GM12872 (cell line): Measurements from ENCODE around the gene TBR1.

Experiments
- TF ChIP-seq, protein P1 (sequence below): IDR thresholded peaks from 3 replicates; pipeline ENCODE4 v1.5.1; 2011; ENCODE audit warnings: low read depth, mild to moderate bottlenecking, low read length, moderate library complexity; ENCODE audit not compliant: insufficient read depth

TBR1 gene

DNA sequence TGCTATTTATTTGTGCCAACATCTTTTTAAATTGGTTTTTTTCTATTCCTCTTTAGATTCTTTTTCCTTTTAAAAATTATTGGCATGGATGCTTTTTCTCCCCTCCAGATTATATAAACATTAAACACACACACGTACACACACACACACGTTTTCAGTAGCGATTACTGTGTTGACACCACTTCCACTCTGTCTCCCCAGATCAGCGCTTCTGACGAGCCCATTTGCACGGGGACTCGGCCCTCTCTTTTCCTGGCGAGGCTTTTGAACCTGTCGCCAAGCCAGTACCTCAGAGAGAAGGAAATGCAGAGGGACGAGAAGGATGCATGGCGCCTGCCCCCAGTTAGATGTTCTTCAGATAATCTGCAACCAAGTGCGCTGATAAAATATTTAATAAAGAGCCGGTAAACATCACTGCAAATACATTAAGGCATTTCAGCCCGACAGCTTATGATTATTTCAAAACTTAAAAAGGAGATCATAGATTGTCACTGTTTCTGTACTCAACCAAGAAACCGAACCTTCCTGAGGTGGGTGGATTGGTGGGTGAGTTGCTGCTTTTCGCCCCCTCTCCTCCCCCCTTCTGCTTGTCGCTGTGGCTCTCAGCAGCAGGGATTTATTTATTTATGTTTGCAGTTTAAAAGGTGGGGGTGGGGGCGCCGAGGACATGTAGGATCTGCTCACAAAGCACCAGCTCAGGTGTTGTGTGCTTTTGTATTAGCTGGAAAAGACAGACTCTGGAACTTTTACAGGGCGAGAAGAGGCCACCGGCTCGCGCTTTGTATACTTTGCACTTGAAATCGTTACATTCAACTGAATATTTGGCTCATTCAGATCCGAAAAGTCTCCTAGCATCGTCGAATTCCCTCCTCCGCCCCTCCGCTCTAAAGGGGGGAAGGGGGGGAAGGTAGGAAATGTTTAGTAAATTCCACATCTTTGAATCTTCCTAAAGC lies 787 bp upstream of the TBR1 start:
- TF ChIP-seq, protein P1, sequence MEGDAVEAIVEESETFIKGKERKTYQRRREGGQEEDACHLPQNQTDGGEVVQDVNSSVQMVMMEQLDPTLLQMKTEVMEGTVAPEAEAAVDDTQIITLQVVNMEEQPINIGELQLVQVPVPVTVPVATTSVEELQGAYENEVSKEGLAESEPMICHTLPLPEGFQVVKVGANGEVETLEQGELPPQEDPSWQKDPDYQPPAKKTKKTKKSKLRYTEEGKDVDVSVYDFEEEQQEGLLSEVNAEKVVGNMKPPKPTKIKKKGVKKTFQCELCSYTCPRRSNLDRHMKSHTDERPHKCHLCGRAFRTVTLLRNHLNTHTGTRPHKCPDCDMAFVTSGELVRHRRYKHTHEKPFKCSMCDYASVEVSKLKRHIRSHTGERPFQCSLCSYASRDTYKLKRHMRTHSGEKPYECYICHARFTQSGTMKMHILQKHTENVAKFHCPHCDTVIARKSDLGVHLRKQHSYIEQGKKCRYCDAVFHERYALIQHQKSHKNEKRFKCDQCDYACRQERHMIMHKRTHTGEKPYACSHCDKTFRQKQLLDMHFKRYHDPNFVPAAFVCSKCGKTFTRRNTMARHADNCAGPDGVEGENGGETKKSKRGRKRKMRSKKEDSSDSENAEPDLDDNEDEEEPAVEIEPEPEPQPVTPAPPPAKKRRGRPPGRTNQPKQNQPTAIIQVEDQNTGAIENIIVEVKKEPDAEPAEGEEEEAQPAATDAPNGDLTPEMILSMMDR, result no peak

DNA sequence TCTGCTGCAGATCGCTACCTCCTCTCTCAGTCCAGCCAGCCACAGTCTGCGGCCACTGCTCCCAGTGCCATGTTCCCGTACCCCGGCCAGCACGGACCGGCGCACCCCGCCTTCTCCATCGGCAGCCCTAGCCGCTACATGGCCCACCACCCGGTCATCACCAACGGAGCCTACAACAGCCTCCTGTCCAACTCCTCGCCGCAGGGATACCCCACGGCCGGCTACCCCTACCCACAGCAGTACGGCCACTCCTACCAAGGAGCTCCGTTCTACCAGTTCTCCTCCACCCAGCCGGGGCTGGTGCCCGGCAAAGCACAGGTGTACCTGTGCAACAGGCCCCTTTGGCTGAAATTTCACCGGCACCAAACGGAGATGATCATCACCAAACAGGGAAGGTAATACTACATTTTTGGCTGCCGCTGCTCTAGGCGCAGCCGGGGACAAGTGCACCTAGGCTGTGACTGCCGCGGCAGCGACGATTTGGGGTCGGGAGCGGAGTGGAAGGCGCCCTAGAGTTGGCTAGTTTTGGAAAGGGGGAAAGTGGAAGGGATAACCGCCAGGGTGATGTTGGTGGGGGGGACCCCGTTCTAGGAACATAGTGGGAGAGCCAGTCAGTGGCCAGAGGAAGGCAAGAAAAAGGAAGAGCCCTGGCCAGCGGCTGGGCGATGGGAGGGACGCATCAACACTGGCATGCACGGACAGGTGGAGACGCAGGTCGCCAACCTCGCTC lies 776 bp downstream of the TBR1 start:
- TF ChIP-seq, protein P1, result no peak

GRCh38 chr2:161417438-161418274 lies 1.6 kb downstream of the TBR1 start:
- TF ChIP-seq, protein P1, result no peak

GRCh38 chr2:161418275-161418714 lies 2.2 kb downstream of the TBR1 start:
- TF ChIP-seq, protein P1, result no peak

- TF ChIP-seq, protein P1, result no peak
These were observed 2.9 kb downstream of the TBR1 start for GRCh38 chr2:161418715-161419637.

DNA sequence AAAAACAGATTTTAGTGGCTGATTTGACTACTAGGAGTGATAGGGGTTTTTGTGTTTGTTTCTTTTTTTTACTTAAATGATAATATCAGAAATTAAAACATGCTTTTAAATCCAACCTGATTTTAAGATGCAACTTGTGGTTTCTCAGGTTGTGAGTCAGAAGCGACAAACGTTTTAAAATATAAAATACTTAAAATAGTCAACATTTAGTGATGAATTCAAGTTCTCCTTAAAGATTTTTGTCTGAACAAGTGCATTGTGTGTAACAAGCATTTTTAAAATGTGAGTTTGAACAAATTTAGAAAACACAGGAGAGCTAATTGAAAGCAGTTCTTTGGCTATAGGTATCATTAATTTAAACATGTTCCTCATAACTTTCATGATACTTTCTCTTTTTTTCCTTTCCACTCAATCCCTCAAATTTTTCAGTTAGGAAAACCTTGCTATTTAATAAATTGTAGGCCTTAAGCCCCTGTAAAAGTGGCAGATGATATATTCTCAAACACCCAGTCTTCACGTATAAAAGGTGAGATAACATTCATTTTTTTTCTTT lies 3.6 kb downstream of the TBR1 start:
- TF ChIP-seq, protein P1, result no peak
